IMR-90 (cell line): ENCODE data around the gene SLC22A12. TPM values are rescaled to one million over a fixed set of nuclear protein-coding genes. Genes with fewer than 3 reads are reported as not detected.

Experiments used
- ATAC-seq: fragments of 200-7000 bp; cut with Tn5 transposase; 2 replicates; pipeline ENCODE4 v1.9.1; 2020; ENCODE audit warnings: low read depth, mild to moderate bottlenecking, moderate library complexity
- BruUV-seq: library from RNA; stranded (reverse); fragments of 400-500 nt; replicated peaks from 2 replicates; lab custom pipeline; 2021; lab: Mats Ljungman, UMichigan
- CTCF ChIA-PET: fragments of 300-600 bp; formaldehyde crosslinking; extraction: SDS; loops from one replicate; lab custom pipeline; 2021; ENCODE audit warnings: antibody characterized with exemption; lab: Yijun Ruan, JAX
- POLR2A ChIA-PET: fragments of 300-600 bp; sonication (Branson Sonifier 250); formaldehyde crosslinking; loops from one replicate; lab custom pipeline; 2022; ENCODE audit warnings: antibody characterized with exemption; ENCODE audit not compliant: unreplicated experiment; lab: Charles Lee
- DNase-seq: peaks from one replicate; pipeline ENCODE4 v3.0.0; 2013
- H2AFZ ChIP-seq: replicated peaks from 2 replicates; pipeline ENCODE3; 2013; ENCODE audit warnings: low read length, mild to moderate bottlenecking; ENCODE audit not compliant: poor library complexity
- H2AK5ac ChIP-seq: 2 replicates; pipeline ENCODE4 v1.6.1; 2013; ENCODE audit warnings: low read depth, low read length, inconsistent platforms
- H2AK9ac ChIP-seq: replicated peaks from 2 replicates; pipeline ENCODE3; 2013; ENCODE audit warnings: mild to moderate bottlenecking, low read depth, low read length, moderate library complexity; ENCODE audit not compliant: poor library complexity
- H2BK120ac ChIP-seq: 2 replicates; pipeline ENCODE4 v1.6.1; 2013; ENCODE audit warnings: low read depth, low read length, inconsistent platforms
- H2BK15ac ChIP-seq: 3 replicates; pipeline ENCODE4 v1.6.1; 2013; ENCODE audit warnings: low read depth, low read length, inconsistent platforms
- H2BK20ac ChIP-seq: 2 replicates; pipeline ENCODE4 v1.6.1; 2013; ENCODE audit warnings: low read depth, mild to moderate bottlenecking, inconsistent platforms, low read length, moderate library complexity
- H2BK5ac ChIP-seq: 2 replicates; pipeline ENCODE4 v1.6.1; 2013; ENCODE audit warnings: mild to moderate bottlenecking, low read depth, low read length, inconsistent platforms; ENCODE audit not compliant: poor library complexity, severe bottlenecking
- H3K14ac ChIP-seq: replicated peaks from 2 replicates; pipeline ENCODE4 v1.6.1; 2013; ENCODE audit warnings: low read depth, low read length, inconsistent platforms
- H3K18ac ChIP-seq: 2 replicates; pipeline ENCODE4 v1.6.1; 2013; ENCODE audit warnings: low read depth, low read length, control low read depth
- H3K23ac ChIP-seq: 2 replicates; pipeline ENCODE4 v1.6.1; 2013; ENCODE audit warnings: low read depth, low read length, inconsistent platforms
- H3K27ac ChIP-seq: 2 replicates; pipeline ENCODE4 v1.5.1; 2013; ENCODE audit warnings: mild to moderate bottlenecking, control low read depth, low read length; ENCODE audit not compliant: insufficient read depth
- H3K27me3 ChIP-seq: 2 replicates; pipeline ENCODE4 v1.6.1; 2013; ENCODE audit warnings: low read length; ENCODE audit not compliant: control insufficient read depth, insufficient read depth
- H3K36me3 ChIP-seq: 2 replicates; pipeline ENCODE4 v1.6.1; 2013; ENCODE audit warnings: low read length, mixed read lengths; ENCODE audit not compliant: control insufficient read depth, insufficient read depth
- H3K4ac ChIP-seq: 2 replicates; pipeline ENCODE4 v1.6.1; 2013; ENCODE audit warnings: low read depth, low read length, inconsistent platforms
- H3K4me1 ChIP-seq: 2 replicates; pipeline ENCODE4 v1.6.1; 2013; ENCODE audit warnings: low read length, mixed read lengths; ENCODE audit not compliant: control insufficient read depth, insufficient read depth
- H3K4me2 ChIP-seq: 2 replicates; pipeline ENCODE4 v1.6.1; 2013; ENCODE audit warnings: low read depth, mild to moderate bottlenecking, control low read depth, low read length, moderate library complexity
- H3K4me3 ChIP-seq: 2 replicates; pipeline ENCODE4 v1.5.1; 2013; ENCODE audit warnings: low read depth, mild to moderate bottlenecking, control low read depth, low read length, moderate library complexity; ENCODE audit not compliant: insufficient read depth
- H3K56ac ChIP-seq: 2 replicates; pipeline ENCODE4 v1.6.1; 2013; ENCODE audit warnings: low read length, inconsistent platforms; ENCODE audit not compliant: insufficient read depth; ENCODE audit errors: extremely low read depth
- H3K79me1 ChIP-seq, 2 experiments: 2 replicates each; pipeline ENCODE4 v1.6.1; 2013; ENCODE audit warnings: low read length in 2 of 2, inconsistent platforms in 1 of 2, low read depth in 1 of 2
- H3K9ac ChIP-seq: 2 replicates; pipeline ENCODE4 v1.6.1; 2013; ENCODE audit warnings: low read depth, low read length, control low read depth
- H3K9me1 ChIP-seq: 2 replicates; pipeline ENCODE4 v1.6.1; 2013; ENCODE audit warnings: low read length, inconsistent platforms; ENCODE audit not compliant: insufficient read depth
- H3K9me3 ChIP-seq: 2 replicates; pipeline ENCODE4 v1.6.1; 2013; ENCODE audit warnings: low read length; ENCODE audit not compliant: control insufficient read depth, insufficient read depth
- H4K20me1 ChIP-seq: 2 replicates; pipeline ENCODE4 v1.6.1; 2013; ENCODE audit warnings: low read length, inconsistent platforms; ENCODE audit not compliant: insufficient read depth
- H4K5ac ChIP-seq: 2 replicates; pipeline ENCODE4 v1.6.1; 2013; ENCODE audit warnings: mild to moderate bottlenecking, low read depth, low read length, control low read depth
- H4K8ac ChIP-seq, 2 experiments: 2 replicates each; pipeline ENCODE4 v1.6.1; 2013; ENCODE audit warnings: low read depth in 2 of 2, low read length in 2 of 2, control low read depth in 1 of 2, inconsistent platforms in 1 of 2
- H4K91ac ChIP-seq: 2 replicates; pipeline ENCODE4 v1.6.1; 2013; ENCODE audit warnings: low read depth, low read length, inconsistent platforms; ENCODE audit not compliant: insufficient read depth
- BHLHE40 ChIP-seq: fragments of 150-350 bp; IDR thresholded peaks from 2 replicates; pipeline ENCODE4 v1.6.1; 2016; ENCODE audit warnings: mild to moderate bottlenecking, low read depth, low read length
- CHD1 ChIP-seq: IDR thresholded peaks from 2 replicates; pipeline ENCODE4 v1.6.1; 2012; ENCODE audit warnings: low read depth, low read length, improper control_type of control experiment
- MAFK ChIP-seq: IDR thresholded peaks from 2 replicates; pipeline ENCODE4 v1.6.1; 2012; ENCODE audit warnings: low read depth, low read length, improper control_type of control experiment
- MAZ ChIP-seq: IDR thresholded peaks from 2 replicates; pipeline ENCODE4 v1.6.1; 2012; ENCODE audit warnings: low read depth, mild to moderate bottlenecking, low read length, improper control_type of control experiment, moderate library complexity, borderline replicate concordance
- NFE2L2 ChIP-seq: fragments of 150-350 bp; IDR thresholded peaks from 2 replicates; pipeline ENCODE4 v1.6.1; 2016; ENCODE audit warnings: low read depth, mild to moderate bottlenecking, low read length
- RAD21 ChIP-seq: IDR thresholded peaks from 2 replicates; pipeline ENCODE4 v1.6.1; 2012; ENCODE audit warnings: low read length, improper control_type of control experiment
- RCOR1 ChIP-seq: IDR thresholded peaks from 2 replicates; pipeline ENCODE4 v1.6.1; 2012; ENCODE audit warnings: mild to moderate bottlenecking, low read length, improper control_type of control experiment; ENCODE audit not compliant: insufficient replicate concordance
- RFX5 ChIP-seq: IDR thresholded peaks from 2 replicates; pipeline ENCODE4 v1.8.0; 2012; ENCODE audit warnings: low read depth, mild to moderate bottlenecking, low read length, moderate library complexity
- SMC3 ChIP-seq: fragments of 150-350 bp; IDR thresholded peaks from 2 replicates; pipeline ENCODE4 v1.6.1; 2016; ENCODE audit warnings: low read depth, mild to moderate bottlenecking, antibody characterized with exemption, low read length, moderate library complexity
- WGBS, 2 experiments: methylation state at CpG; one replicate each; pipeline versions ENCODE4 v1.1.5 to v1.1.7; 2013; ENCODE audit warnings: missing lambda C conversion rate in 2 of 2; ENCODE audit not compliant: insufficient read length in 1 of 2; ENCODE audit errors: extremely low coverage in 2 of 2; 5-methylcytosine and 5-hydroxymethylcytosine counted together
- dilution Hi-C: fragments of 300-500 bp; cut with HindIII; formaldehyde crosslinking; loops from one replicate; pipeline ENCODE4 v1.14.3; 2018; ENCODE audit warnings: low sequenced_read_pairs; ENCODE audit not compliant: unreplicated experiment
- in situ Hi-C: fragments of 300-500 bp; cut with MboI; formaldehyde crosslinking; loops from 3 replicates; pipeline ENCODE4 v1.14.3; 2019; ENCODE audit warnings: low sequenced_read_pairs, inconsistent platforms, mixed read lengths
- intact Hi-C: fragments of 100-400 bp; cut with micrococcal nuclease; formaldehyde crosslinking; loops from 2 replicates; pipeline ENCODE4 v1.10.0; 2022
- polyA plus RNA-seq, 3 experiments: library from polyadenylated mRNA; depleted of rRNA; stranded (reverse); fragments of >200 nt; gene quantifications; 2 replicates each; pipeline ENCODE4 v1.2.3, GENCODE V29; 2012; ENCODE audit warnings: low replicate concordance in 1 of 3
- total RNA-seq: library from RNA; depleted of rRNA; stranded (reverse); fragments of >200 nt; gene quantifications from 2 replicates; pipeline ENCODE4 v1.2.3, GENCODE V29; 2012
- TF ChIP-seq, protein P1 (sequence below): conservative IDR thresholded peaks from 2 replicates; pipeline ENCODE4 v1.5.1; 2012; ENCODE audit warnings: mild to moderate bottlenecking, low read depth, low read length, improper control_type of control experiment

The SLC22A12 gene
- total and polyA plus RNA-seq, 2 of the 4 experiments (the other 2 are of a cell fraction), result not detected

DNA sequence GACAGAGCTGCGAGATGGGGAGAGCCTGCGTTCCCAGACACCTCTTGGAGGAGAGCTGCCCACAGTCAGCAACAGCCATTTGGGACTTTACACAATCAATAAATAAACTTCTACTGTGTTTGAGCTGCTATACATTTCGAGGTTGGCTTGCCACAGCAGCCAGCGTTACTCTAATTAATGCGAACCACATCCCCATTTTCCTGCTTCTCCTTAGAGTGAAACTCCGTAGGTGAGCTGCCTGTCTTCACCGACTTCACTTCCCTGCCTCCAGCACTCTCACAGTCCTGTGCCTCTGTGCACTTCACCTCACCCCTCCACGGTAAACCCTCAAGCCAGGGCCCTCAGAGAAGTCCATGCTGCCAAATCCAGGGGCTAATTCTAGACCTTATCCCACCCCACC lies 5.9 kb upstream of the SLC22A12 start:
- Histone ChIP-seq H3K4me1 (no peaks in the 10 kb centered on the region), H4K8ac (no peak overlapping the region), H4K5ac (no peak overlapping the region), H2BK15ac (no peak overlapping the region), H3K79me1 (no peaks in the 10 kb centered on the region), H3K9ac (no peak overlapping the region), H3K56ac (no peak overlapping the region), H2AK9ac (no peak overlapping the region), H2AK5ac (no peak overlapping the region), H4K20me1 (no peaks in the 10 kb centered on the region), H3K9me1 (no peaks in the 10 kb centered on the region), H4K91ac (no peak overlapping the region), H3K27me3 (peaks cover 23% of the 10 kb centered on the region), H2BK120ac (no peak overlapping the region), H3K4me2 (no peak overlapping the region), H3K4me3 (no peak overlapping the region), H2BK20ac (no peak overlapping the region), H3K18ac (no peak overlapping the region), H3K23ac (no peak overlapping the region), H2BK5ac (no peak overlapping the region), H3K9me3 (peaks cover 5% of the 10 kb centered on the region; the same call in 1 of the 2 replicates), H3K27ac (no peak overlapping the region), H3K14ac (no peak overlapping the region), H2AFZ (no peak overlapping the region), H3K4ac (no peak overlapping the region), H3K36me3 (no peaks in the 10 kb centered on the region)
- in situ Hi-C loops (no loop called here), dilution Hi-C loops (no loop called here), intact Hi-C loops (no loop called here)
- TF ChIP-seq RFX5, result no peak
- TF ChIP-seq, protein P1, sequence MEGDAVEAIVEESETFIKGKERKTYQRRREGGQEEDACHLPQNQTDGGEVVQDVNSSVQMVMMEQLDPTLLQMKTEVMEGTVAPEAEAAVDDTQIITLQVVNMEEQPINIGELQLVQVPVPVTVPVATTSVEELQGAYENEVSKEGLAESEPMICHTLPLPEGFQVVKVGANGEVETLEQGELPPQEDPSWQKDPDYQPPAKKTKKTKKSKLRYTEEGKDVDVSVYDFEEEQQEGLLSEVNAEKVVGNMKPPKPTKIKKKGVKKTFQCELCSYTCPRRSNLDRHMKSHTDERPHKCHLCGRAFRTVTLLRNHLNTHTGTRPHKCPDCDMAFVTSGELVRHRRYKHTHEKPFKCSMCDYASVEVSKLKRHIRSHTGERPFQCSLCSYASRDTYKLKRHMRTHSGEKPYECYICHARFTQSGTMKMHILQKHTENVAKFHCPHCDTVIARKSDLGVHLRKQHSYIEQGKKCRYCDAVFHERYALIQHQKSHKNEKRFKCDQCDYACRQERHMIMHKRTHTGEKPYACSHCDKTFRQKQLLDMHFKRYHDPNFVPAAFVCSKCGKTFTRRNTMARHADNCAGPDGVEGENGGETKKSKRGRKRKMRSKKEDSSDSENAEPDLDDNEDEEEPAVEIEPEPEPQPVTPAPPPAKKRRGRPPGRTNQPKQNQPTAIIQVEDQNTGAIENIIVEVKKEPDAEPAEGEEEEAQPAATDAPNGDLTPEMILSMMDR, result no peak
- no peak for TF ChIP-seq BHLHE40
- TF ChIP-seq CHD1, result no peak
- no peak for TF ChIP-seq MAFK
- no peak for TF ChIP-seq MAZ
- TF ChIP-seq SMC3, result no peak
- no peak for TF ChIP-seq RCOR1
- no peak for TF ChIP-seq NFE2L2
- TF ChIP-seq RAD21, result no peak
- ATAC-seq (no peak), DNase-seq (no peak)
- ChIA-PET POLR2A (no interaction called here), CTCF (no interaction called here)
- 40% methylated on average over 1 of the region's 8 CpGs; no CpG with 5 or more reads in 1 of the 2 experiments for WGBS, 2 experiments
- BruUV-seq, result no TSS peak
